ENCODE measurements around the gene TOP3B.

GRCh38 chr22:21945453-21946261 is 36.9 kb downstream of the TOP3B start:
- TF ChIP-seq CTCF (IDR thresholded peaks at IDR 0.05; ENCODE audit: low read length) (no peak), EZH2 (optimal IDR thresholded peaks at IDR 0.05; ENCODE audit: low read depth, low read length) (no peak), EZH2phosphoT487 (IDR thresholded peaks at IDR 0.05; ENCODE audit: low read length) (no peak)
